Natural killer cell treated with Interleukin-12 subunit alpha and Interleukin-12 subunit beta and Interleukin-15 and Interleukin-18, amount 100 ng/mL, for 72 hours (primary cell): Measurements from ENCODE around the gene RAI14. TPM values are rescaled to one million over a fixed set of nuclear protein-coding genes. Genes with fewer than 3 reads are reported as not detected.
"Not testable (repeated sequence)": the region's sequence is repeated elsewhere in the genome, so short reads cannot be mapped to it uniquely, and the experiment has no call there.

Experiments used
- ATAC-seq, 2 donors: fragments of 150-1000 bp; cut with Tn5 transposase in 1 of 2; sonication (Bioruptor Pico), chemical (Tn5 transposase) in 1 of 2; 2 replicates each; pipeline ENCODE4 v1.10.0; 2021
- DNase-seq: peaks from one replicate; pipeline ENCODE4 v3.0.0; 2022; ENCODE audit warnings: low spot score
- H3K27ac Mint-ChIP-seq, 2 donors: 1 replicate in 1 of 2; 2 replicates in 1 of 2; pipeline ENCODE4 v1.8.0; 2022; ENCODE audit warnings: mixed read lengths in 2 of 2, mild to moderate bottlenecking in 1 of 2, moderate library complexity in 1 of 2
- H3K27me3 Mint-ChIP-seq, 2 donors: 1 replicate in 1 of 2; 2 replicates in 1 of 2; pipeline ENCODE4 v1.8.0; 2022; ENCODE audit warnings: mixed read lengths in 2 of 2
- H3K36me3 Mint-ChIP-seq: one replicate; pipeline ENCODE4 v1.8.0; 2022; ENCODE audit warnings: mixed read lengths
- H3K4me1 Mint-ChIP-seq, 2 donors: 1 replicate in 1 of 2; 2 replicates in 1 of 2; pipeline ENCODE4 v1.8.0; 2022; ENCODE audit warnings: low read depth in 2 of 2, mixed read lengths in 2 of 2, mild to moderate bottlenecking in 1 of 2
- H3K4me3 Mint-ChIP-seq: one replicate; pipeline ENCODE4 v1.8.0; 2022; ENCODE audit warnings: mixed read lengths
- H3K9me3 Mint-ChIP-seq: 2 replicates; pipeline ENCODE4 v1.8.0; 2022; ENCODE audit warnings: mixed read lengths
- total RNA-seq, 2 donors: library from RNA; stranded (reverse); gene quantifications; one replicate each; pipeline ENCODE4 v1.2.3, GENCODE V29; 2022

RAI14 gene
- total RNA-seq, 2 donors from 2014 or later, result 0.93 to 1.1 TPM

DNA sequence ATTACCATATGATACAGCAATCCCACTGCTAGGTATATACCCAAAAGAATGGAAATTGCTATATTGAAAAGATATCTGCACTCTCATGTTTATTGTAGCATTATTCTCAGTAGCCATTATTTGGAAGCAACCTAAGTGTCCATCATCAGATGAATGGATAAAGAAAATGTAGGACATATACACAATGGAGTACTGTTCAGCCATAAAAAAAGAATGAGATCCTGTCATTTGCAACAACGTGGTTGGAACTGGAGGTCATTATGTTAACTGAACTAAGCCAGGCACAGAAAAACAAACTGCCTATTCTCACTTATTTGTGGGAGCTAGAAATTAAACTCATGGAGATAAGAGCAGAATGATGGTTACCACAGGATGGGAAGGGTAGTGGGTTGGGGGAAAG is 119.8 kb downstream of the RAI14 start:
- peaks cover 11 to 20% of the 10 kb centered on the region in 2 donors for H3K27me3 Mint-ChIP-seq
- DNase-seq, result no peak
- no peak for ATAC-seq
- H3K4me3 Mint-ChIP-seq, result no peak overlapping the region
- peaks cover 7% of the 10 kb centered on the region for H3K9me3 Mint-ChIP-seq
- H3K27ac Mint-ChIP-seq, result no peak overlapping the region
- peaks cover 7% of the 10 kb centered on the region for H3K36me3 Mint-ChIP-seq
- no peaks in the 10 kb centered on the region for H3K4me1 Mint-ChIP-seq

DNA sequence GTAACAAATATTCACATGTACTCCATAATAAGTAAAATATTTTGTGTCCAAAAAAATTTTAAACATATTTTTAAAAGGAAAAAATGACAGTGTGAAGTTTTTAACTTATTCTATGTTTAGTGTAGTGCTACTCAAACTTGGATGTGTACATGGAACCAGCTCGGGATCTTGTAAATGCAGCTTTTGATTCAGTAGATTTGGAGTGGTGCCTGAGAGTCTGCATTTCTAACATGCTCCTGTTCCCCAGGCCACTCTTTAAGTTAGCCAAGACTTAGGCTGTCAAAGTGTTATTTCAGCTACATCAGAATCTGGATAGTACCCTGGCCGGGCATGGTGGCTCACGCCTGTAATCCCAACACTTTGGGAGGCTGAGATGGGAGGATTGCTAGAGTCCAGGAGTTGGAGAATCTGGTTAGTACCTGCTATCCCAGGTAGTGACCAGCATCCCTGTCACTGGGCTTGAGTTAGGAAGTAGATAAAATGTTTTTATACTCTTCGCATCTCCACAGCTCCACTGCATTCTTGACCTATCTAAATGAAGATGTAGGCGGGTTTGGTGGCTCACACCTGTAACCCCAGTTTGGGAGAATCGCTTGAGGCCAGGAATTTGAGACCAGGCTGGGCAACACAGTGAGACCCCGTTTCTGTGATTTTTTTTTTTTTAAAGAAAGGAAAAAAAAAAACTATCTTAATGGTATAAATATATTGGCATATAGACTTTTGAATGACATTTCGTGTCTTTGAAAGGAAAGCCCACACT is 122.1 kb downstream of the RAI14 start:
- H3K36me3 Mint-ChIP-seq, result peaks cover 7% of the 10 kb centered on the region
- ATAC-seq (no peak), DNase-seq (no peak)
- H3K9me3 Mint-ChIP-seq, result peaks cover 13% of the 10 kb centered on the region
- no peak overlapping the region for H3K4me3 Mint-ChIP-seq
- no peaks in the 10 kb centered on the region for H3K4me1 Mint-ChIP-seq
- H3K27ac Mint-ChIP-seq, result no peak overlapping the region
- peaks cover 6 to 10% of the 10 kb centered on the region in 2 donors for H3K27me3 Mint-ChIP-seq

DNA sequence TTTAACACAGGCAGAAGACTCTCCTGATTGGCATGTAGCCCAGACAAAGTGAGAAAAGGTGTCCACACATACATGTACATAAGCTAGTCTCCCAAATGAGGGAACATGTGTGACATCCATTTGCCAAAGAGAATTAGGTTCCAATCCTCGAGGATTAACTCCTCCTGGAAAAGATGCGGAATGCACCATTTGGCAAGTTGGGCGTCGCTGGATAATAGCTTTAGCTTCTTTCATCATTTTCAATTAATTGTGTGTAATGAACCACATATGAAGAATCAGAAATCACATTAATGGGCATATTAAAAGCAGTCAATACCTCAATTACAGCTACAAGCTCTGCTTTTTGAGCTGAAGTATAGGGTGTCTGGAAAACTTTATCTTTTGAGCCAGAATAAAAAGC is 127.8 kb downstream of the RAI14 start:
- H3K9me3 Mint-ChIP-seq, H3K4me3 Mint-ChIP-seq, ATAC-seq, H3K27me3 Mint-ChIP-seq, DNase-seq, H3K4me1 Mint-ChIP-seq, H3K36me3 Mint-ChIP-seq, H3K27ac Mint-ChIP-seq: not testable (repeated sequence)

DNA sequence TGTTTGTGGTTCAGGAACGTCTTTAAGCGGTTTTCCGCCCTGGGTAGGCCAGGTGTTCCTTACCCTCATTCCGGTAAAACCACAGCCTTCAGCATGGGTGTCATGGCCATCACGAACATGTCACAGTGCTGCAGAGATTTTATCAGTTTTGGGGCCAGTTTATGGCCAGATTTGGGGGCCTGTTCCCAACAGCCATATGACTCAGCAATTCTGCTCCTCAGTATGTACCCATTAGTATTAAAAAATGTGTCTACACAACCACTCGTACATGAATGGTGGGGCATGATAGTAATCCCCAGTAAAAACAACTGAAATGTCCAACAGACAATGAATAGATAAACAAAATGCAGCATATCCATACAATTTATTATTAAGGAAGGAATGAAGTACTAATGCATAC is 130.9 kb downstream of the RAI14 start:
- no peaks in the 10 kb centered on the region for H3K36me3 Mint-ChIP-seq
- DNase-seq, result no peak
- no peak for ATAC-seq
- no peak overlapping the region for H3K27ac Mint-ChIP-seq
- H3K9me3 Mint-ChIP-seq, result no peaks in the 10 kb centered on the region
- no peak overlapping the region for H3K4me3 Mint-ChIP-seq
- peaks cover 6 to 7% of the 10 kb centered on the region in 2 donors for H3K27me3 Mint-ChIP-seq
- H3K4me1 Mint-ChIP-seq, result no peaks in the 10 kb centered on the region

DNA sequence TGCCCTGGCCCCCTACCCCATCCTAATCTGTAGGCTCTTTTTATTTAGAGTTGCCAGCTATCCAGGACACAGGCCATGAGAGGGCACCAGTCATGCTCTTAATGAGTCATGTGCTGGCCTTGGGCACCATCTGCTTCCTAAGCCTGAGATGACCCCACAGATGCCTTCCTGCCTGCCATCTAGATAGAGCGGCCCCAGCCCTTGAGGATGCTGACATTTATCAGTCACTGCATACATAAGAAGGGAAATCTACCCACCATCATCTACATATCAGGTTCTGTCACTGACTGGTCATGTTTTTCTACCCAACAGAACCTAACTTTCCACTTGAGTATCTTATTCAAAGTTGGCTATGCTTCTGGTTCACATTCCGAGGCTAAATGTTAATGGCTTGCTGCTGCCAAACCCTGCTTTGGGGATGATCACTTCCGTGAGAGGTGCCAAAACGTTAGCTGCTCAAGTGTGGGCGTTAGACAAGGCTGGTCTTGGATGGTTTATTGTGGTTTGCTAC is 132.9 kb downstream of the RAI14 start:
- no peak for DNase-seq
- peaks cover 8 to 13% of the 10 kb centered on the region in 2 donors for H3K27me3 Mint-ChIP-seq

DNA sequence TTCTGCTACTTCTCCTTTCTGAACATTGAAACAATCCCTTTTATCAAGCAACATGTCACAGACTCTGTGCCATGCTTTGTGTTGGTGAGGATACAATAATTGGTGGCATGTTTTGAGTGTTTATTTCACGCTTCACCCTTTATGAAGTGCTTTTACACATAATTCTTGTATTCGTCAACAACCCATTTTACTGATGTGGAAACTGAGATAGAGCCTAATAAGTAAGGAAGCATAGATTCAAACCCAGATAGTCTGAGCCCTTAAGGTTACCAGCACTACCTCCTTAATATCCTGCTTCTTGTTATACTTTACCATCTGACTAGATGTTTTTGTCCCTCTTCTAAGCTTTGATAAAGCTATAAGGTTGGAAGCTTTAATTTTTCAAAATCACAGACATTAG is 133.5 kb downstream of the RAI14 start:
- no peak overlapping the region for H3K4me3 Mint-ChIP-seq
- DNase-seq (no peak), ATAC-seq (no peak)
- H3K27me3 Mint-ChIP-seq, result peaks cover 8 to 13% of the 10 kb centered on the region in 2 donors
- H3K27ac Mint-ChIP-seq, result no peak overlapping the region
- no peaks in the 10 kb centered on the region for H3K4me1 Mint-ChIP-seq
- no peaks in the 10 kb centered on the region for H3K36me3 Mint-ChIP-seq
- no peaks in the 10 kb centered on the region for H3K9me3 Mint-ChIP-seq

More for the DNA sequence above, 132.9 kb downstream of the RAI14 start:
- ATAC-seq, result no peak
- no peaks in the 10 kb centered on the region for H3K9me3 Mint-ChIP-seq
- no peak overlapping the region for H3K27ac Mint-ChIP-seq
- H3K4me3 Mint-ChIP-seq, result no peak overlapping the region
- H3K4me1 Mint-ChIP-seq, result no peaks in the 10 kb centered on the region
- H3K36me3 Mint-ChIP-seq, result no peaks in the 10 kb centered on the region

DNA sequence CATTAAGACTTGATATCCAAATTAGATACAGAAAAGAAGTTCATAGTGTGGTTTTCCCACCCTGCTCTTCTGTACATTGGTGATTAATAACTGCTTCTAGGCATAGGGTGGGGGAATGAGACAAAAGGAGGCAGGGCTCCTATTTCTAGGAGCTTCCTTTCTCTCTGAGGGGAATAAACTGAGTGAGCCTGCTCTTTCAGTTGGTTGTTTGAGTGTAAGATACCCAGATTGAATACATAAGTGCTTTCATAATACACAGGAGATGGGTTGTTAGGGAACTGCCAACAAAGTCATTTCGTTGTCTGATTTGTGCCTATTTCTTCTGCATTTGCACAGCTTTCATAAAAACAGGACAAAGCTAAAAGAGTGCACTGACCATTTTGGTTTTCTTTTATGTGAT is 133.9 kb downstream of the RAI14 start:
- DNase-seq (no peak), ATAC-seq (no peak)
- H3K27me3 Mint-ChIP-seq, result peaks cover 8 to 13% of the 10 kb centered on the region in 2 donors
- H3K4me1 Mint-ChIP-seq, result no peaks in the 10 kb centered on the region
- H3K27ac Mint-ChIP-seq, result no peak overlapping the region
- no peaks in the 10 kb centered on the region for H3K36me3 Mint-ChIP-seq
- H3K4me3 Mint-ChIP-seq, result no peak overlapping the region
- no peaks in the 10 kb centered on the region for H3K9me3 Mint-ChIP-seq

DNA sequence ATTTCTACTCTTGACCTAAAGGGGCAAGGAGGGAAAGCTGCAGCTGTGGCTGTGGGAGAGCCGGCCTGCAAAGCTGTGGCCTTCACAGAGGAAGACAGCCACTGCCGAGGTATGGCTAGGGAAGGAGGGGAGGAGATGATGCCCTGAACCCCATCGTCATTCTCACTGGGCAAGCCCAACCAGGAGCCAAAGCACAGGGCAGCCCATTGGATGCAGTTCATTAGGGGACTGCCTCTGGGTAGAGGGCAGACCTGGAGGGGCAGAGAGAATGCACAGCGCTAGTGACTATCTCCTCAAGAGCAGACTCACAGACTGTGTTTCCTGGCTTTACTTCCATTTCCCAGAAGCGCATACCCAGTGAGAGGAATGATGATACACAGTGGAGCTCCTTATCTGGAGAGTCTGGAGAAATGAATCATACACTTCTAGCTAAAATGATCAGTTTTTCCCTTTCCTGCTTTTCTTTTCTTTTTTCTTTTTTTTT is 135.7 kb downstream of the RAI14 start:
- ATAC-seq, result no peak
- no peak for DNase-seq
- no peaks in the 10 kb centered on the region for H3K9me3 Mint-ChIP-seq

DNA sequence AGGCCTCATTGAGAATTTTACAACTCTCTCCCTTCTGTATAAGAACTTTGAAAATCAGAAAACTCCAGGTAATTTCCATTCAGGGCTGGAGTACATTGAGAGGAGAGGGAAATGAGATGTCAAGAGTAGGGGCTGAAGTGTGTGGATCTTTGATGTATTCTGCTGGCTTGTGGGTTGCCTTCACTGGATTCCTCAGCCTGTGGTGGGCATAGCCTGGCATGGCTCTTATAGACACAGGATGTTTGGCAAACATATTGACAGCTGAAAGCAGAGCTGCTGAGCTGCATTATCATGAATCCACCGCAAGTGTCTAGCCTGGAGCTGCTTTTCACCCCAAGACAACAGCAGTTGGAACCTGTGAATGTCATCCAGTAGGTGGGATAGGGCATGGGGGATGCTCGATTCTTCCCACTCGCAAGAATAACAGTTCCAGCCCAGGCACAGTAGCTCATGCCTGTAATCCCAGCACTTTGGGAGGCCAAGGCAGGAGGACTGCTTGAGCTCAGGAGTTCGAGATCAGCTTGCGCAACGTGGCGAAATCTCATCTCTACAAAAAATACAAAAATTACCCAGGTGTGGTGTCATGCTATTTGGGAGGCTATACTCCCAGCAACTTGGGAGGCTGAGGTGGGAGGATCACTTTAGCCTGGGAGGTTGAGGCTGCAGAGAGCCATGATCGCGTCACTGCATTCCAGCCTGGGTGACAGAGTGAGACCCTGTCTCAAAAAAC is 146.9 kb downstream of the RAI14 start:
- ATAC-seq, result no peak
- no peak overlapping the region for H3K27ac Mint-ChIP-seq
- H3K4me1 Mint-ChIP-seq, result no peaks in the 10 kb centered on the region
- H3K4me3 Mint-ChIP-seq, result no peak overlapping the region
- no peak for DNase-seq
- H3K27me3 Mint-ChIP-seq, result peaks cover 3 to 6% of the 10 kb centered on the region in 2 donors
- H3K36me3 Mint-ChIP-seq, result no peaks in the 10 kb centered on the region
- no peaks in the 10 kb centered on the region for H3K9me3 Mint-ChIP-seq

More for the DNA sequence above, 135.7 kb downstream of the RAI14 start:
- Mint-ChIP-seq H3K36me3 (no peaks in the 10 kb centered on the region), H3K4me1 (no peaks in the 10 kb centered on the region), H3K27me3 (peaks cover 8 to 13% of the 10 kb centered on the region in 2 donors), H3K4me3 (no peak overlapping the region), H3K27ac (no peak overlapping the region)

DNA sequence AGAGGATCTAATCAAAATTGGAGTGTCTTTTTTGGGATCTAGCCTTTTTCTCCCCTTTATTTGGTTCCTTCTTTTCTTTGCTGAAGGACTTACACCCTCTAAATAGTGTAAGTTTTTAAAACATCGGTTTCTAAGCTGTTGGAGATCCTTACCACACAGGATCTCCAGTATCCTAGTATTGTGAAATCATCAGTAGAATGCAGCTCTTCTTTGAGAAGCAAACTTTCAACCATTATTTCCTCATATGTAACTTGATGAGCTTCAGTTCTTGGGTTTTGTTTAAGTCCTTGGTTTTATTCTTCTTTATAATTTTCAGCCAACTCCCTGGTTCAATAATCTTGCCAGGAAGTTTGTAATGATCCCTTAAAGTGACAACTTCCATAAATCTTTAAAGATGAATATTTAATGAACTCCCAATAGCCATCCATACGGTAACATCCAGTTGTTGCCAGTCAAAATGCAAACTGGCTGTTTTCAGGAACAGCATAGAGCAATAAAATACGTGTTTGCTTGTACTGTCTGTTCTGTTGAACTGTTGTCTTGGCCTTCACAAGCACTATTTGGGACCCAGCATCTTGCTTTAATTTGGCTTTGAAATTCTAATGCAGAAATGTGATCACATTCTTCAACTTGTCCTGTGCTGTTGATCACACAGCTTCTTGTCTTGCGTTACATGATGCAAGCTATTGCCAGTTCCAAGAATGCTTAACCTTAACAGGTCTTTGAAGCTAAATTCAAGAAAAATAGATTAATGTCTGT is 148.0 kb downstream of the RAI14 start:
- Mint-ChIP-seq H3K9me3 (no peaks in the 10 kb centered on the region), H3K27me3 (peaks cover 3 to 6% of the 10 kb centered on the region in 2 donors), H3K27ac (no peak overlapping the region), H3K36me3 (no peaks in the 10 kb centered on the region), H3K4me1 (no peaks in the 10 kb centered on the region), H3K4me3 (no peak overlapping the region)
- DNase-seq (no peak), ATAC-seq (no peak)

DNA sequence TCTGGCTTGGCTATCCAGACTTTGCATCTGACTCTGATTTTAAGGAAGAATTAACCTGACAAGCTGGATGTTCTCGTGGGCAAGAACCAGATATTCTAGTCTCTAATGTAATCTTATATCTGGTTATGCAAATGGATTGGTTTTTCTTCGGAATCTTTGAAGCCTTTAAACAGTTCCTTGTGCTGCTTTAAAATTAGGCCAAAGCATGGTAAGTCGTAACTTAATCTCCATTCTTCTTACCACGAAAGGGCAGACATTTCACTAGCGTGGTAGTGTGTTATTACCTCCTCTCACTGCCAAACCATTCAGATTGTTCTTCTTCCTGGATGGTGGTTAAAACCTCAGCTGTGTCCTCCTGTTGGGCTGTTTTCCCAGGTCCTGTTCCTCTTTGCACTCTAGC is 148.8 kb downstream of the RAI14 start:
- no peak for ATAC-seq
- H3K4me3 Mint-ChIP-seq, result no peak overlapping the region
- no peaks in the 10 kb centered on the region for H3K36me3 Mint-ChIP-seq
- DNase-seq, result no peak
- no peaks in the 10 kb centered on the region for H3K4me1 Mint-ChIP-seq
- H3K27ac Mint-ChIP-seq, result no peak overlapping the region
- peaks cover 3 to 6% of the 10 kb centered on the region in 2 donors for H3K27me3 Mint-ChIP-seq
- H3K9me3 Mint-ChIP-seq, result no peaks in the 10 kb centered on the region

DNA sequence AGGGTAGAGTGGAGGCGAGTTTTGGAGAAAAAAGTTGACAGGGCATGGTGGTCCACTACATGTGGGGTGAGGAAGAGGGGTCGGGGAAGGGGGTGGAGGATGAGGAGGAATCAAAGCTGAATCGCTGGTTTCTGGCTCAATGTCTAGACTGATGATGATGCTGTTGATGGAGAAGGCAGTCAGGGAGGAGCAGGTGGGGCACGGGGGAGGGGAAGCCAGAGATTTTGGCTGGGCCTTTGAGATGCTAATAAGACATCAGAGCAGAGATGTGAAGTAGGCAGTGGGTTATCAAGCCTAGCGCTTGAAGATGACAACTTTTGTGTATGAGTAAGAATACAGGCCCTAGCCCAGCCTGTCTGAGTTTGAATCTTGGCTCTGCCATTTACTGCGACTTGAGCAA is 150.4 kb downstream of the RAI14 start:
- DNase-seq (no peak), ATAC-seq (no peak)
- H3K36me3 Mint-ChIP-seq, result no peaks in the 10 kb centered on the region
- no peak overlapping the region for H3K4me3 Mint-ChIP-seq
- H3K27ac Mint-ChIP-seq, result no peak overlapping the region
- H3K4me1 Mint-ChIP-seq, result no peaks in the 10 kb centered on the region
- no peaks in the 10 kb centered on the region for H3K9me3 Mint-ChIP-seq
- peaks cover 5 to 13% of the 10 kb centered on the region in 2 donors for H3K27me3 Mint-ChIP-seq

DNA sequence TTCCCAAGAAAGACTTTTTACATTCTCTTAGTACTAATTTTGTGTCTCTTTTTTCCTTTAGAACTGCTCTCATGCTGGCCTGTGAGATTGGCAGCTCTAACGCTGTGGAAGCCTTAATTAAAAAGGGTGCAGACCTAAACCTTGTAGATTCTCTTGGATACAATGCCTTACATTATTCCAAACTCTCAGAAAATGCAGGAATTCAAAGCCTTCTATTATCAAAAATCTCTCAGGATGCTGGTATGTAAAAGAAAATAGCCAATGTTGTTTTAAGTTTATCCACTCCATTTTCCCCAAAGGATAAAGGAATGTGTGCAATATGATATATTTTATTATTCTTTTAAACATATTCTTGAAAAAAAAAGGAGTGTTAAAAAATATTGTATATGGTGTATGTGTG is 155.6 kb downstream of the RAI14 start:
- no peak for DNase-seq
- H3K4me3 Mint-ChIP-seq, result no peak overlapping the region
- no peak for ATAC-seq

More for the DNA sequence above, 155.6 kb downstream of the RAI14 start:
- no peaks in the 10 kb centered on the region for H3K9me3 Mint-ChIP-seq
- H3K4me1 Mint-ChIP-seq, result no peaks in the 10 kb centered on the region
- no peak overlapping the region for H3K27ac Mint-ChIP-seq
- H3K27me3 Mint-ChIP-seq, result peaks cover 2 to 7% of the 10 kb centered on the region in 2 donors
- H3K36me3 Mint-ChIP-seq, result no peaks in the 10 kb centered on the region
